ENCODE data around the gene EDAR. TPM values are rescaled to one million over a fixed set of nuclear protein-coding genes. Genes with fewer than 3 reads are reported as not detected.

EDAR gene
- total RNA-seq, 6 donors from 2014 or later, result under 0.01 to 0.13 (median 0.09) TPM; not detected in 3

- ATAC-seq (ENCODE audit: low FRiP score in 2 of 2), result no peak
- 58 to 88% methylated on average over 1 of the region's 1 CpG for WGBS, 2 donors
- no peak for TF ChIP-seq POLR2A (IDR thresholded peaks at IDR 0.05)
- no peak for TF ChIP-seq EP300 (IDR thresholded peaks at IDR 0.05)
- TF ChIP-seq POLR2AphosphoS5 (IDR thresholded peaks at IDR 0.05), result no peak
- no peak for TF ChIP-seq CTCF (IDR thresholded peaks at IDR 0.05)
Observed at GRCh38 chr2:108893277-108893676, 95.7 kb downstream of the EDAR start.

GRCh38 chr2:108889907-108890306, 99.1 kb downstream of the EDAR start:
- 98 to 100% methylated on average over 1 of the region's 1 CpG for WGBS, 2 donors
- DNase-seq (no peak), ATAC-seq (ENCODE audit: low FRiP score in 2 of 2) (no peak)
- peaks cover 0 to 2% (median 0%) of the 10 kb centered on the region in 4 donors for H3K4me1 ChIP-seq
- H3K36me3 ChIP-seq, result no peaks in the 10 kb centered on the region
- TF ChIP-seq EP300 (IDR thresholded peaks at IDR 0.05) (no peak), POLR2AphosphoS5 (IDR thresholded peaks at IDR 0.05) (no peak), CTCF (IDR thresholded peaks at IDR 0.05) (no peak), POLR2A (IDR thresholded peaks at IDR 0.05) (no peak)
- peaks cover 5 to 15% (median 9%) of the 10 kb centered on the region in 4 donors for H3K9me3 ChIP-seq
- H3K4me3 ChIP-seq, result no peak overlapping the region
- H3K27ac ChIP-seq, result no peak overlapping the region
- no peaks in the 10 kb centered on the region for H3K27me3 ChIP-seq

More at GRCh38 chr2:108893277-108893676, 95.7 kb downstream of the EDAR start:
- no peak overlapping the region for H3K4me3 ChIP-seq
- H3K27me3 ChIP-seq, result no peaks in the 10 kb centered on the region
- H3K9me3 ChIP-seq, result peaks cover 5 to 15% (median 9%) of the 10 kb centered on the region in 4 donors
- no peak for DNase-seq
- no peaks in the 10 kb centered on the region for H3K4me1 ChIP-seq
- no peaks in the 10 kb centered on the region for H3K36me3 ChIP-seq
- H3K27ac ChIP-seq, result no peak overlapping the region

- no peak for TF ChIP-seq POLR2AphosphoS5 (IDR thresholded peaks at IDR 0.05)
- no peak for TF ChIP-seq CTCF (IDR thresholded peaks at IDR 0.05)
- TF ChIP-seq EP300 (IDR thresholded peaks at IDR 0.05), result no peak
- TF ChIP-seq POLR2A (IDR thresholded peaks at IDR 0.05), result no peak
- no peaks in the 10 kb centered on the region for H3K36me3 ChIP-seq
- no peaks in the 10 kb centered on the region for H3K27me3 ChIP-seq
- no peak overlapping the region for H3K4me3 ChIP-seq
- H3K9me3 ChIP-seq, result peaks cover 0 to 5% (median 2%) of the 10 kb centered on the region in 4 donors
- DNase-seq, result peak in 1 of 2 donors; percentile 44
- H3K4me1 ChIP-seq, result peaks cover 0 to 6% (median 3%) of the 10 kb centered on the region in 4 donors
- WGBS, 2 donors, result 23 to 47% methylated on average over 6 of the region's 6 CpGs
- H3K27ac ChIP-seq, result no peak overlapping the region
- peak; percentile 26 to 73 for ATAC-seq (ENCODE audit: low FRiP score in 2 of 2)
Observed at GRCh38 chr2:108884619-108885018, 104.4 kb downstream of the EDAR start.

- Histone ChIP-seq H3K36me3 (no peaks in the 10 kb centered on the region), H3K27ac (no peak overlapping the region), H3K4me1 (no peaks in the 10 kb centered on the region), H3K9me3 (no peaks in the 10 kb centered on the region), H3K4me3 (no peak overlapping the region), H3K27me3 (no peaks in the 10 kb centered on the region)
- WGBS, 2 donors, result 50 to 77% methylated on average over 2 of the region's 2 CpGs
- DNase-seq (no peak), ATAC-seq (ENCODE audit: low FRiP score in 2 of 2) (no peak)
- no peak for TF ChIP-seq CTCF (IDR thresholded peaks at IDR 0.05)
Observed at GRCh38 chr2:108878276-108878675, 110.7 kb downstream of the EDAR start.

- Histone ChIP-seq H3K36me3 (no peaks in the 10 kb centered on the region), H3K27me3 (no peaks in the 10 kb centered on the region), H3K4me1 (no peaks in the 10 kb centered on the region), H3K27ac (no peak overlapping the region), H3K4me3 (no peak overlapping the region), H3K9me3 (no peaks in the 10 kb centered on the region)
- DNase-seq, result no peak
- WGBS, 2 donors, result 92 to 96% methylated on average over 2 of the region's 2 CpGs
- no peak for ATAC-seq (ENCODE audit: low FRiP score in 2 of 2)
- TF ChIP-seq CTCF (IDR thresholded peaks at IDR 0.05) (no peak), EP300 (IDR thresholded peaks at IDR 0.05) (no peak), POLR2AphosphoS5 (IDR thresholded peaks at IDR 0.05) (no peak), POLR2A (IDR thresholded peaks at IDR 0.05) (no peak)
Observed at GRCh38 chr2:108877506-108877905, 111.5 kb downstream of the EDAR start.

Measured in upper lobe of left lung (tissue), 6 donors.